Raji (cell line): ENCODE results near the gene ARSA.

ENCODE experiments used
- POLR2A ChIP-seq: IDR thresholded peaks from 2 replicates; pipeline ENCODE4 v1.6.1; 2011; ENCODE audit warnings: low read depth, low read length, control low read depth; ENCODE audit not compliant: insufficient read depth

The ARSA gene

DNA sequence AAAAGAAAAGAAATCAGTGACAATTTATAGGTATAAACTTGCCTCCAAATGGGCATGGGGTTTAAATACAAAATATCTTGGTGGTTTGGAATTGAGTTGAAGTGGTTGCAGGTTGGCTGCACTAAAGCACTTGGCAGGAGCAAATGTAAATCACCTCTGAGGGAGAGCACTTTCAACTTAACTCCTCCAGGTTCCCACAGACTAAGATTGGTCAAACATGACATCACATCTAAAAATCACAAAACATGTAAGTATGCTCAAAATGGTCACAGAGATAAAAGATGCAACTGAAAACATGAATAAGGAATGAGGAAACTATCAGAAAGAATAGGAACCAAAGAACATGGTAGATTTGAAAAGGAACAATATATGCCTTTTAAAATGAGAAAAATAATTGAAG, 32.4 kb upstream of the ARSA start:
- TF ChIP-seq POLR2A, result no peak

- no peak for TF ChIP-seq POLR2A
Measured at GRCh38 chr22:50657925-50658324, 30.0 kb upstream of the ARSA start.

DNA sequence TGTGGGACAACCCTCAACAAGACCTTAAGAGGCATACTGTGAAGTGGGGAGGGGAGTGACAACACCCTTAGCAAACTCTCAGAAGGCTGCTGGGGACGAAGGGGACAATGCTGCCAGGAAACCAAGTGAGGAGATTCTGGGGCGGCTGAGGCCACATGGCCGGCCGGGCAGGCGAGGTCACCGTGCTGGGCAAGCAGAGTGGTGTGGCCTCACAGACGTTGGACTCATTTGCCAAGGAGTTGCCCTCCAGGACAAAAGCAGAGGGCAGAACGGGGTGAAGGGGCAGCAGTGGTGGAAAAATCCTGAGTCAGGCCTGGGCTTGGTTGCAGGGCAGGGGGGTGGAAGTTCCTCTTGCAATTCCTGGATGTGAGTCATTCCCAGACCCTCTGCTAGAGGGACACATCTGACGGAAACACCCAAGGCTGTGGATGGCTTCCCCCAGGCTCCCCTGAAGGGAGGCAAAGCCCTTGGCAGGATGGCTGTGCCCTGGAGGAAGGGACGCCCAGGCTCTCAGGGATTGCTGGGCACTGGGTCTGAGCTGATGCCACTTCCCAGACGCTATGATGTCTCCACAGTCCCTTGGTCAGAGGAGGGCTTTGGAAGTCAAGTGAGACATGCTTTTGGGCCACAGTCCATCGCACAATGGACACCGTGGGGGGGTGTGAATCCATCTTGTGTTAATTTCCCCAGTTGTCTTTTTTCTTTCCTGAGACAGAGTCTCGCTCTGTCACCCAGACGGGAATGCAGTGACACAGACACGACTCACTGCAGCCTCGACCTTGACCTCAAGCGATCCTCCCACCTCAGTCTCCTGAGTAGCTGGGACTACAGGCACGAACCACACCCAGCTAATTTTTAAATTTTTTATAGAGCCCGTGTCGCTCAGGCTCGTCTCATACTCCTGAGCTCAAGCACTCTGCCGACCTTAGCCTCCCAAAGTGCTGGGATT, 28.4 kb upstream of the ARSA start:
- TF ChIP-seq POLR2A, result no peak

- TF ChIP-seq POLR2A, result no peak
Measured at GRCh38 chr22:50653256-50653655, 25.3 kb upstream of the ARSA start.

GRCh38 chr22:50641696-50642607, 14.0 kb upstream of the ARSA start:
- no peak for TF ChIP-seq POLR2A

DNA sequence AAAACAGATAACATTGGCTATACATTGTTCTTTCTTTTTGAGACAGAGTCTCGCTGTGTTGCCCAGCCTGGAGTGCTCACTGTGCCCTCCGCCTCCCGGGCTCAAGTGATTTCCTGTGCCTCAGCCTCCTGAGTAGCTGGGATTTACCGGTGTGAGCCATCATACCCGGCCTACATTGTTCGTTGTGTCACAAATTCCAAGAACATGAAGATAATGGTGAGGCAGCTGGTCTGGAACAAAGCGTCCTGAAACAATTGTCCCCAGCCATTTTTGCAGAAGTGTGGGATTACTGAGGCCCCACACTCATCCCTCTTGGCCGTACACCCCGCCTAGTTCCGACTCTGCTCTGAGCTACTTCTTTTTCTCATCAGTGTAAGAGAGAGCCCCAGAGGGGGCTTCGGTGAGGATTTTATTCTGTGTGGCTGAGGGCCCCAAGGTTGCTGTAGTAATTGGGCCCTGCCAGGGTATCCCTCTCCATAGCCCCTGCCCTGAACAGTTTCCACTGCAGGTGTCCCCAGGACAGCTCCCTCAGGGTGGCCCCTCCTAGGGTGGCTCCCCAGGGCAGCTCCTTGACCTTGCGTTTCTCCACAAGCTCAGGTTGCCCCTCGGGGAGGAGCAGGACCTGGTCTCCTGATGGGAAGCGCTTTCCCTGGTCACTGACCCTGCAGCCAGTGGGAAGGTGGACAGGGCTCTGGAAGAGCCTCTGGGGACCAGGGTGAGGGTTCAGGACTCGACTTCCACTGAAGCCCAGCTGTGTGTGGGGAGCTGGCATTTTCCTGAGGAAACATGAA, 13.1 kb upstream of the ARSA start:
- TF ChIP-seq POLR2A, result no peak

- no peak for TF ChIP-seq POLR2A
Measured at GRCh38 chr22:50635591-50635990, 7.6 kb upstream of the ARSA start.

DNA sequence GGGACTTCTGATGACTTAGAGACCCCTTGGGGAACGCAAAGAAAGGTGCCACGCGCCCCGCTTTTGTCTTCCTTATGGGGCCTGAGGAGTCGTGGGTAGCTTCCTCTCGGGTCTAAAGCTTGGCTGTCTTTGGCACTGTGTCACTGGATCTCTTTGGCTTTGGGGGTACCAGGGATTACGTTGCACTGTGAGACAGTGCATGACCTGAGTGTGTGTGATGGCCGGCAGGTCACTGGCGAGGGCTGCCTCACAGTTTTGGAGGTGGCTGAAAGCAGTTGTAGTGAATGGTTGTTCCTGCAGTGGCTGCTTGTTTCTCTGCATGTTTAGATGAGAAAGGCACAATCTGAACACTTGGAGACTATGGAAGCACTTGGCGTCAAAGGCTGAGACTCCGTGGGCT, 5.8 kb upstream of the ARSA start:
- TF ChIP-seq POLR2A, result no peak

DNA sequence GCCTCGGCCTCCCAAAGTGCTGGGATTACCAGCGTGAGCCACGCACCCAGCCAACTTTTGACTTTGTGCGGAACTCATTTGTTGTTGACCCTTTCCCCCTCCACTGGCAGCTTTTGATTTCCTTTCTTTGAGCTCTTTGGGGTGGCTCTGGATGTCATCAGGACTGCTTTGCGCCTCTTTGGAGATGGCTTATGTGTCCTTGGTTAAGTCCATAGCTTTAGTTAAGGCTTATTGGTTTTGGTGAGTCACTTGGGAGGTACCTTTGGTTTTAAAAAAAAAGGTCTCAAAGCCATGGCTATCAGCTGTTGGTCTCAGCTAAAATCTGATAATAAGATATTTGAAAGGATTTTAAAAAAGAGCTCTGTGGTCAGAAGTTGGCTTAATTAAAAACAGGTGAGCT, 5.1 kb upstream of the ARSA start:
- TF ChIP-seq POLR2A, result no peak

DNA sequence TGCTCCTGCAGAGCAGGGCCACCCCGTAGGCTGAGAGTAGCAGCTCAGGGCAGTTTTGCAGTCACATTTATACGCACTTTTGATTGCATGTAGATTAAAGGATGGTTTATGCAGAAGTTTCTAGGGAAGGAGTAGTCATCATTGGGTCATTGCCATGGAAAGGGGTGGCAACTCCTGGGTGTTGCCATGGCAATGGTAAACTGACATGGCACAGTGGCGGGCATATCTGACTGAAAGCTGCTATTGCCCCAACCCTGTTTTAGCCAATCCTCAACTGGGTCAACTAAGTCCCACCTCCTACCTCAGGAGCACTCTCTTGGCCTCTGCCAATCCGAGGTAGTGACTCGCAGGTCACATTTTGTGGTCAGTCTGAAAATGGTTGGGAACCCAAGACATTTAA, 2.4 kb upstream of the ARSA start:
- no peak for TF ChIP-seq POLR2A

DNA sequence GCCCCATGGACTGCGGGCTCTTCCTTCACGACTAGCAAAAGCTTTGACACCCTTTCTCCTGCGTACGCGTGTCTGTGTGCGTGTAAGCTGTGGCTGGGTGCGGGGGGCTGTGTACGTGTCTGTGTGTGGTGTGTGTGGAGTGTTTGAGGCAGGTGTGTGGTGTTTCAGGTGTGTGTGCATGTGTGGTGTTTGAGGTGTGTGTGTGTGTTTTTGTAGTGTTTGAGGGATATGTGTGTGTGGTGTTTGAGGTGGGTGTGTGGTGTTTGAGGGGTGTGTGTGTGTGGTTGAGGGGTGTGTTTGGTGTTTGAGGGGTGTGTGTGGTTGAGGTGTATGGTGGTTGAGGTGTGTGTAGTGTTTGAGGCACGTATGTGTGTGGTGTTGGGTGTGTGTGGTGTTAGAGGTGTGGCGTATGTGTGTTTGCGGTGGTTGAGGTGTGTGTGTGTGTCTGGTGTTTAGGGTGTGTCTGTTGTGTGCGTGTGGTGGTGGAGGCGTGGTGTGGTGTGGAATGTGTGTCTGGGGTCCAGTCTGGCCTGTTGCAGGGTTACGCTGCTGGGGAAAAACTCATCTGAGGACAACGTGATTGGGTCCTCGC, 687 bp upstream of the ARSA start:
- no peak for TF ChIP-seq POLR2A

DNA sequence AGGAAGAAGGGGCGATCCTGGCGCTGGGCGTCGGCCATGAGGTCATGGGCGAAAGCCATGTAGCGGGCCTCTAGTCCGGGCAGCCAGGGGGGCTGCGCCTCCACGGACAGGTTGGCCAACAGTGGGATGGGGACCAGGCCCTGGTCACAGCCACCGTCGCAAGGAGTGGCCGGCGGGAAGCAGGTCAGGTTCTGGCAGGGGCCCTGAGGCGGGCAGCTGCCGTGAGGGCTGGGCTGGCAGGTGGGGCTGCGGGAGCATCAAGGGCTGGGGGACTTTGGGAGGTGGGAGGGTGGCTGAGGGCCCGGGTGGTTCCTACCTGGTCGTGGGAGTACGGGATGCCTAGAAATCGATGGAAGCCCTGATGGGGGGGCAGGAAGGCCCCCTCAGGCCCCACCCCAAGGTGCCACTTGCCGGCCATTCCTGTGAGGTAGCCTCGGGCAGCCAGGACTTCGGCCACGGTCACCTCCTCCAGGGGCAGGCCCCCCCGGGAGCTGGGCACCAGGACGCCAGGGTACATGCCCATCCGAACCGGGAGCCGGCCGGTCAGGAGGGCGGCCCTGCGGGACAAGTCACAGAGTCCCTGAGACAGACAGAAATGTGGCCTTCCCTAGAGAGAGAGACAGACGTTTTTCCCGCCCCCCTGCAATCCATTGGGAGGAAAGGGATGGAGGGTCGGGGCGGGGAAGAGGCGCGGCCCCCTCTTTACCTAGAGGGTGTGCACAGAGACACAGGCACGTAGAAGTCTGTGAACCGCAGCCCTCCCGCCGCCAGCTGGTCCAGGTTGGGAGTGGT, 906 bp downstream of the ARSA start:
- no peak for TF ChIP-seq POLR2A

GRCh38 chr22:50626314-50626849, 1.6 kb downstream of the ARSA start:
- no peak for TF ChIP-seq POLR2A
